Astrocyte of the spinal cord (primary cell): ENCODE measurements around the gene DGKD.

Experiments
- DNase-seq: peaks from one replicate; pipeline ENCODE4 v3.0.0; 2011; ENCODE audit warnings: low read depth, low spot score
- H3K4me3 ChIP-seq: 2 replicates; pipeline ENCODE4 v1.5.1; 2011; ENCODE audit warnings: low read depth, mild to moderate bottlenecking, low read length, moderate library complexity
- CTCF ChIP-seq: IDR thresholded peaks from 2 replicates; pipeline ENCODE4 v1.5.1; 2012; ENCODE audit warnings: low read depth, mild to moderate bottlenecking, low read length, inconsistent platforms
- in situ Hi-C: cut with HindIII; loops from 2 replicates; pipeline ENCODE4 v1.10.0; 2017; ENCODE audit warnings: low sequenced_read_pairs

DGKD gene

GRCh38 chr2:233399306-233400225 lies 45.3 kb downstream of the DGKD start:
- in situ Hi-C loops: no loop called here
- no peak for TF ChIP-seq CTCF
- no peak for DNase-seq
- no peak overlapping the region for H3K4me3 ChIP-seq

DNA sequence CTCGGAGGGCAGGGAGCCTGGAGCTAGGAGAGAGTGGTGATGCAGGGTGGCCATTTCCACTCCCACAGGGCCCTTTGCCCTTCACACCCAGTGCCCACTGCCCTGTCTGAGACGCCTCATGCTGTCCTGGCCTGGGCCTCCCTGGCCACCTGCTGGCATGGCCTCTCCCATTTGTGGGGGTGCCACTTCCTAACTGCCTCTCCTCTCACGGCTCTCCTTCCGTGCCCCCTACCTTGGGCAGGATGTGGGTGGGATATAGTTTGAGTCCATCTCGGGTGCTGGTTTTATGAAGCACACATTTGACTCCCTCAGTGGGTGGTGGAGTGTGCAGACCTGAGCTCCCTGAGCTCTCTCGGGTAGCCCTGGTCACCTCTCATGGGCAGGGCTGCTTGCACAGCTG lies 46.0 kb downstream of the DGKD start:
- no peak for TF ChIP-seq CTCF
- no peak overlapping the region for H3K4me3 ChIP-seq
- DNase-seq: no peak
- in situ Hi-C loops: no loop called here

DNA sequence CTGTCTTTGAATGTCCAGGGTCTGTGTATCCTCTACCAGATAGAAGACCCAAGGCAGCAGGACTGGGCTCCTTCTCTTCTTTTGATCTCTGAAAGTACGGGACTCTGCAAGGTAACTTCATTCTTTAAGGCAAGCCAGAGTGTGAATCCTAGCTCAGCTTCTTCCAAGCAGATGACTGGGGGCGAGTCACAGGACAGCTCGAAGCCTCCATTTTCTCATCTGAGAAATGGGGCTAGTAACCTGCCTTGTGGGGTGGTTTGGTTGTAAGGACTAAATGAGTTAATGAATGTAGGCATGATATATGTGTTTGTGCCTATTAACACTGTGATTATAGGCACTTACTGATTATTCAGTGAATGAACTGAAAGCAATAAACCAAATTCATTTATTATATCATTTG lies 46.7 kb downstream of the DGKD start:
- no peak overlapping the region for H3K4me3 ChIP-seq
- in situ Hi-C loops: no loop called here
- no peak for DNase-seq
- TF ChIP-seq CTCF: no peak

DNA sequence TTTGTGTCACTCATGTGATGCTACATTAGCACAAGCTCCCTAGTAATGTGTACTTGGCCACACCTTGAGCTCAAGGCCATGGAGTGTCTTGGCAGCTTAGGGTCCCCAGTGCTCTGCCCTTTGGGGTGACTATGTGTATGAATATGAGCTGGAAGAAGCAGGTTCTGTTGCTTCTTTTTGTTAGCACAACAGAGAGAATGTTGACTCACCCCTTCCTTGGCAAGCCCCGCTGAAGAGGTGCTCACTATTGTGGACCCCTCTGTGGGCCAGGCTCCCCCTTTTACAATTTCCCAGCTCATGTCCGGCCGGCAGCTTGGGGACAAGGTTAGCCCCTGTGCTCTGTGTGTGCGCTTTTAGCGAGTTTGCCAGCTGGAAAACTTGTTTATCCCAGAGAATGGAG lies 48.1 kb downstream of the DGKD start:
- H3K4me3 ChIP-seq: no peak overlapping the region
- no peak for DNase-seq
- no peak for TF ChIP-seq CTCF
- in situ Hi-C loops: no loop called here

GRCh38 chr2:233402789-233403188 lies 48.5 kb downstream of the DGKD start:
- no peak overlapping the region for H3K4me3 ChIP-seq
- in situ Hi-C loops: no loop called here
- TF ChIP-seq CTCF: no peak
- DNase-seq: no peak

DNA sequence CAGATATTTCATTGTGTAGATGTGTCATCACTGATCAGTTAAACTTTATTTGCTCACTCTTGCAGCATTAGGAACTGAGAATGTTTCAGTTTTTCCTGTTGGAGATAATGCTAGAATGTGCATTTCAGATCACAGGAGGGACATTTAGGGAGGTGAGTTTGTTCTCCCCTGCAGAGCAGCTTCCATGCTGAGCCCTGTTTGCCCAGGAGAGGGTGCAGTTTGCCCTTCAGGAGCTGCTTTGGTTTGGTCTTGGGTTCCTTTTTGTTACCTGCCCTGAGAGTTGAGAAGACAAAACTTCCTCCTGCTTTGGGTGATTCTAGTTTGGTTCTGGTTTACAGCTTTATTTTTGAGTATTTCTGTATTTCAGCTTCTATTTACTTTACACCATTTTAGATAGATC lies 49.9 kb downstream of the DGKD start:
- TF ChIP-seq CTCF: peak; percentile 77
- DNase-seq: peak; percentile 33
- no peak overlapping the region for H3K4me3 ChIP-seq
- in situ Hi-C loops: no loop called here
